ENCODE measurements around the gene METTL17.

GRCh38 chr14:21039585-21040369 is 50.0 kb downstream of the METTL17 start:
- TF ChIP-seq CTCF (IDR thresholded peaks at IDR 0.05) (peak; percentile 34 to 73 (median 64)), POLR2A (IDR thresholded peaks at IDR 0.05) (no peak)
